Gastrocnemius medialis (tissue), 4 donors: ENCODE data around the gene COL5A2.

ENCODE experiments used
- CTCF ChIP-seq, 5 experiments: fragments of 450-650 bp in 3 of 5; fragments of 200-600 bp in 2 of 5; sonication (generic) in 2 of 5; IDR thresholded peaks in 4 of 5; conservative IDR thresholded peaks in 1 of 5; 1 replicate in 4 of 5; 2 replicates in 1 of 5; pipeline ENCODE4 v1.5.1; 2016 to 2019; ENCODE audit warnings: antibody characterized with exemption in 5 of 5, mild to moderate bottlenecking in 3 of 5, moderate library complexity in 3 of 5
- POLR2A ChIP-seq, 2 donors: fragments of 450-650 bp; IDR thresholded peaks; one replicate each; pipeline ENCODE4 v1.6.1; 2017; ENCODE audit warnings: antibody characterized with exemption in 2 of 2, mild to moderate bottlenecking in 2 of 2, moderate library complexity in 2 of 2

GRCh38 chr2:189208254-189208653 lies 28.7 kb upstream of the COL5A2 start:
- TF ChIP-seq CTCF (IDR thresholded peaks at IDR 0.05 in 4 of 5, conservative IDR thresholded peaks at IDR 0.05 in 1 of 5), result no peak
- TF ChIP-seq POLR2A (IDR thresholded peaks at IDR 0.05), result no peak
